Spinal cord (tissue), 10 donors: ENCODE data around the gene CFAP90. TPM values are rescaled to one million over a fixed set of nuclear protein-coding genes. Genes with fewer than 3 reads are reported as not detected.
A peak's percentile ranks its signal among the peaks of the same experiment; 100 is the strongest.

Source experiments
- DNase-seq, 6 donors: peaks; one replicate each; pipeline versions ENCODE4 v3.0.0 to v3.0.0-alpha.2; 2013 to 2015; ENCODE audit warnings: low spot score in 6 of 6, low read depth in 4 of 6
- H3K27ac ChIP-seq: one replicate; pipeline ENCODE4 v1.5.1; 2013; ENCODE audit warnings: low read depth, low read length, control low read depth
- H3K27me3 ChIP-seq: one replicate; pipeline ENCODE4 v1.6.1; 2013; ENCODE audit warnings: low read length; ENCODE audit not compliant: control insufficient read depth, insufficient read depth
- H3K36me3 ChIP-seq: one replicate; pipeline ENCODE4 v1.6.1; 2013; ENCODE audit warnings: low read length; ENCODE audit not compliant: control insufficient read depth, insufficient read depth
- H3K4me1 ChIP-seq: one replicate; pipeline ENCODE4 v1.6.1; 2013; ENCODE audit warnings: low read length; ENCODE audit not compliant: control insufficient read depth, insufficient read depth
- H3K4me3 ChIP-seq: one replicate; pipeline ENCODE4 v1.5.1; 2013; ENCODE audit warnings: low read depth, low read length, control low read depth
- H3K9me3 ChIP-seq: one replicate; pipeline ENCODE4 v1.6.1; 2013; ENCODE audit warnings: low read length; ENCODE audit not compliant: control insufficient read depth, insufficient read depth
- WGBS: methylation state at CpG from one replicate; pipeline ENCODE4 v1.1.5; 2013; ENCODE audit warnings: missing lambda C conversion rate; ENCODE audit not compliant: insufficient coverage; 5-methylcytosine and 5-hydroxymethylcytosine counted together
- polyA plus RNA-seq, 2 donors: library from polyadenylated mRNA; unstranded; fragments of 120-200 nt; gene quantifications; one replicate each; pipeline ENCODE4 v1.2.1, GENCODE V29; 2013; ENCODE audit not compliant: insufficient read length in 2 of 2
- total RNA-seq, 2 donors: library from RNA; depleted of rRNA in 1 of 2; stranded (reverse); fragments of 120-200 nt in 1 of 2; fragments of >200 nt in 1 of 2; gene quantifications; one replicate each; pipeline versions ENCODE4 v1.2.3 to v1.2.4, GENCODE V29; 2013 to 2014
- donor health status: healthy.

The CFAP90 gene
- total and polyA plus RNA-seq, 4 donors: 3.6 to 38.4 (median 22.8) TPM

DNA sequence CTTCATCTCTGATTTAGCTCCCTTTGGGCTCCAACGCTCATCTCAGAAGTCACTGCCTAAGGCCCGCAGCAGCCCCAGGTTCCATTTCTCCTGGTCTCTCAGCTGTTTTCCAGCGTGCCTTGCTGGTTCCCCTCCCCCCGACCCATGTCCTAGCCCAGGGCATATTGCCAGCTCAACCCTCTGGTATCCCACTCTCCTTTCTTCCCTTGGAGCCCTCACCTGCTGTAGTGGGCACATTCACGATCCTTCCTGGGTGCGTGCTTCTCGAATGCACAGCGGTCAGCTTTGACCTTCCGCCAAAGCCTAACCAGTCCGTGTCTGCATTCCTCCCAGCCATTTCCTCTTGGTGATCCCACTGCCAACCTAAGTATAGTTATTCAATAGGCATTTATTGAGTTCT, 36.1 kb downstream of the CFAP90 start:
- no peaks in the 10 kb centered on the region for H3K27me3 ChIP-seq
- WGBS: 92% methylated on average over 8 of the region's 10 CpGs
- no peak for DNase-seq
- H3K4me3 ChIP-seq: no peak overlapping the region
- peaks cover 14% of the 10 kb centered on the region for H3K4me1 ChIP-seq
- H3K27ac ChIP-seq: no peak overlapping the region
- H3K36me3 ChIP-seq: peaks cover 3% of the 10 kb centered on the region
- H3K9me3 ChIP-seq: no peaks in the 10 kb centered on the region

DNA sequence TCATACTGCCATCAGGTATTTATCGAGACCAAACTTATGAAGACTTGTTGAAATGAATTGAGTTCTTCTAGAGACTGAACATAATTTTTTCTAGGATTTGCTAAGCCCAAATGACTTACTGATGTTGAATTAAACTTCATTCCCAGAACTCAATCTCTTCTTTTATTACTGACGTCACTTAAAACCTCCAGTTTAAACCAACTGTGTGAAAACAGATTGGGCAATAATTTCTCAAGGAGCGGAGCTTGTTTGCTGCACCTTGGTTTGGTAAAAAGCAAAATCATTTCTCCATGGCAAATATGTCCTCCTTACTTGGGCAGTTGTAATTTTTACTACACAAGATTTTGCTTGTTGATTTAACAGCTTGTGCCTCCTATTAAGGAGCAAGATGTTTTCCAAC, 37.4 kb downstream of the CFAP90 start:
- Histone ChIP-seq H3K36me3 (no peaks in the 10 kb centered on the region), H3K4me3 (no peak overlapping the region), H3K9me3 (no peaks in the 10 kb centered on the region), H3K27ac (no peak overlapping the region), H3K4me1 (peaks cover 14% of the 10 kb centered on the region), H3K27me3 (no peaks in the 10 kb centered on the region)
- no CpG with 5 or more reads among the region's 3 CpGs for WGBS
- no peak for DNase-seq

DNA sequence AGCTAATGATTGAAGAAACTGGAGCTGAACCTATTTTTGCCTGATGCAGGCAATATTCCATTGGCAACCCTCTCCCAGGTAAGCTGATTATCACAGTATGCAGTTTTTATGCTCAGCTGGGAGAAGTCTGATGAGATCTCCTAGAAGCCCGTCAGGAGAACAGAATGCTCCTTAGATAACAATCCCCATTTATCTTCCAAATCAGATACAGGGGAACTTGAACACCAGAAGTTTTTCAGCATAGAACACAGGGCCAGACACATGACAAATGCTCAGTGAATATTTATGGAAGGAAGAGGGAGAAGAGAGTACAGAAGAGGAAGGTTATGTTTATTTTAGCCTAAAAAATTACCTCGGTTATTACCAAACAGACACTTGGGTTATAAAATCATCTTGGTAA, 37.9 kb downstream of the CFAP90 start:
- DNase-seq: no peak
- WGBS: no CpG with 5 or more reads among the region's 2 CpGs
- H3K27ac ChIP-seq: no peak overlapping the region
- H3K27me3 ChIP-seq: no peaks in the 10 kb centered on the region
- no peaks in the 10 kb centered on the region for H3K9me3 ChIP-seq
- H3K36me3 ChIP-seq: no peaks in the 10 kb centered on the region
- H3K4me3 ChIP-seq: no peak overlapping the region
- peaks cover 14% of the 10 kb centered on the region for H3K4me1 ChIP-seq

DNA sequence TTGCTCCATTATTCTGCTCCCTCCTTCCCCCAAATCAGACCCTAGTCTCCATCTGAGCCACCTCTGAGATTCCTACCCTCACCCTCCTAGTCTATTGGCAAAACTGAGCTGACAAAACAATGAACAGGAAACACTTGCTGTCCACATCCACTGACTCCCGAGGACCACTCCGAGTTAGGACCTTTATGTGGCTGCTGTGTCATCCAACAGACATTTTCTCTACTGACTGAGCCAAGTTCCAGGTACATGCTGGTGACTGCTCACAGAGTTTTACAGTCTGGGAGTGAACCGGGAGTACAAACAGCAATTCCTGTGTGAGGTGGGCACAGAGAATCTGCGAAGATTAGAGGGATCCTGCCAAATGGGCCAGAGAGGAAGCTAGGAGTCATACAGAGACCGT, 39.2 kb downstream of the CFAP90 start:
- 86% methylated on average over 2 of the region's 5 CpGs for WGBS
- Histone ChIP-seq H3K27ac (no peak overlapping the region), H3K4me1 (peaks cover 14% of the 10 kb centered on the region), H3K36me3 (peaks cover 9% of the 10 kb centered on the region), H3K27me3 (no peaks in the 10 kb centered on the region), H3K9me3 (no peaks in the 10 kb centered on the region), H3K4me3 (no peak overlapping the region)
- DNase-seq: no peak

DNA sequence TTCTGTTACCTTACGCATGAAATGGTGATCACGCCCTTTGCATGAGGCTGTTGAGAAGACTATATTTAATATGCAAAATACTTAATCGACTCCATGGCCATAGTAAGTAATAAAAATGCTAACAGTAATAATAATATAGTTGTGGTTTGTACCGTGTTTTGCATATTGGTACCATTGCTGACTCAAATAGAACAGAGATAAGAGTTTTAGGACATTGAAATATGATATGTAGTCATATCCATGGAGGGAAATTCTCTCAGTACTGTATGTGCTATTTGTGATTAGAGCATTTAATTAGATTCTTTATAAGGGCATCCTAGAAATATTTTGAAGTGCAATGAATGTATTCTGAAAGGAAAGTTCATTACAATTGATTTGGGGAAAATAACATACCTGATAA, 41.9 kb downstream of the CFAP90 start:
- H3K4me3 ChIP-seq: no peak overlapping the region
- no CpG with 5 or more reads among the region's 4 CpGs for WGBS
- H3K27me3 ChIP-seq: no peaks in the 10 kb centered on the region
- no peak for DNase-seq
- no peak overlapping the region for H3K27ac ChIP-seq
- H3K36me3 ChIP-seq: peaks cover 16% of the 10 kb centered on the region
- no peaks in the 10 kb centered on the region for H3K4me1 ChIP-seq
- no peaks in the 10 kb centered on the region for H3K9me3 ChIP-seq

DNA sequence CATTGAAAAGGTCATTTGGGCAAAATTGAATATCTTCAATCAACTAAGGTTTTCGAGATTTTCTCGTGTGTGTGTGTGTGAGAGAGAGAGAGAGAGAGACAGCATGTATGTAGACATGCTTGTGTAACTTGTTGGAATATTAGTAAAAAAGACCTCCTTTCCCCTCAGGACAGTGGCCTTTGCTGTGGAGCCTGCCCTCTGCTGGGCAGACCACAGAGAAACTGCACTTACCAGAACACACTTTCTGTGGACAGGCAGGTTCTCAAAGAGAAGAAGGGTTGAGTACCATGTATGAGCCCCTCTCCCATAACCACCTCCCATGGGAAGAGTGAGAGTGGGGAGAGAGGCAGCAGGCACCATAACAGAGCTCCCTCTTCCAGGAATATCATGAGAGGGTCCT, 45.6 kb downstream of the CFAP90 start:
- H3K27ac ChIP-seq: no peak overlapping the region
- WGBS: no CpG with 5 or more reads among the region's 2 CpGs

DNA sequence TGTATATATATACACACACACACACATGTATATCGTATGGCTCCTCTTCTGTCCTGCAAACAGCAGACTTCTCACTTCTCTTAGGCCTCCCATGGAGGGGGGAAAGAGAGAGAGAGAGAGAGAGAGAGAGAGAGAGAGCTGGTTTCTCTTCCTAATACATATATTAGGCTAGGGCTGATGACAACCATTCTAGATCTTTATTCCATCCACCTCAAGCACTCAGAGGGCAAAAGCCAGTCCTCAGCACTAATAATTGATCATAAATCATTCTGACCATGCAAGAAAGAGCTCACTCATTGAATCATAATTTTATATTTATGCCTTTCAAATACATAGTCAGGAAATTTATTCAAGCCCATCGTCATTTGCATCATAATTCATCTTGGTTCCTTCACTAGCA, 47.0 kb downstream of the CFAP90 start:
- peaks cover 6% of the 10 kb centered on the region for H3K4me1 ChIP-seq
- no peak overlapping the region for H3K4me3 ChIP-seq
- H3K9me3 ChIP-seq: no peaks in the 10 kb centered on the region
- no peak overlapping the region for H3K27ac ChIP-seq
- H3K36me3 ChIP-seq: peaks cover 23% of the 10 kb centered on the region
- no peaks in the 10 kb centered on the region for H3K27me3 ChIP-seq
- WGBS: no CpG with 5 or more reads among the region's 2 CpGs
- DNase-seq: no peak

More for the DNA sequence above, 45.6 kb downstream of the CFAP90 start:
- H3K9me3 ChIP-seq: no peaks in the 10 kb centered on the region
- H3K36me3 ChIP-seq: peaks cover 23% of the 10 kb centered on the region
- no peaks in the 10 kb centered on the region for H3K27me3 ChIP-seq
- H3K4me3 ChIP-seq: no peak overlapping the region
- H3K4me1 ChIP-seq: peaks cover 6% of the 10 kb centered on the region
- DNase-seq: no peak

DNA sequence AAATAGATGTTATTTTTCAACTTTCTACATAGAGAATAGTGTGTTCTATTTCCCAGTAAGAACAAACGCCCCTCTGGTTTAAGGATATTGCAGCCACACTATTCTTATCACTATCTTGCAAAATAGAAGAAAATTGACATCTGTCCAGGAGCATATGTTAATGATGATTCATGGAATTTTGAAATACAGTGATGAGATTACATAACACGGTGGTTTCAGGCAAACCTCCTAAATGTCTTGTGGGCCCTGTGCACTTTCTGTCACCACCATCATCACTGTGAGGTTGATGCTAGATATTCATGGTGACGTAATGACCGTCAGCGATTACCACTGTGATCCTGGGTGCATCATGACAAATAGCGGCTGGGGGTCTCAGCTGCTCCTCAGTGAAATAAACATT, 48.1 kb downstream of the CFAP90 start:
- Histone ChIP-seq H3K4me1 (peaks cover 6% of the 10 kb centered on the region), H3K9me3 (no peaks in the 10 kb centered on the region), H3K27me3 (no peaks in the 10 kb centered on the region), H3K36me3 (peaks cover 23% of the 10 kb centered on the region), H3K27ac (no peak overlapping the region), H3K4me3 (no peak overlapping the region)
- no peak for DNase-seq
- no CpG with 5 or more reads among the region's 6 CpGs for WGBS

DNA sequence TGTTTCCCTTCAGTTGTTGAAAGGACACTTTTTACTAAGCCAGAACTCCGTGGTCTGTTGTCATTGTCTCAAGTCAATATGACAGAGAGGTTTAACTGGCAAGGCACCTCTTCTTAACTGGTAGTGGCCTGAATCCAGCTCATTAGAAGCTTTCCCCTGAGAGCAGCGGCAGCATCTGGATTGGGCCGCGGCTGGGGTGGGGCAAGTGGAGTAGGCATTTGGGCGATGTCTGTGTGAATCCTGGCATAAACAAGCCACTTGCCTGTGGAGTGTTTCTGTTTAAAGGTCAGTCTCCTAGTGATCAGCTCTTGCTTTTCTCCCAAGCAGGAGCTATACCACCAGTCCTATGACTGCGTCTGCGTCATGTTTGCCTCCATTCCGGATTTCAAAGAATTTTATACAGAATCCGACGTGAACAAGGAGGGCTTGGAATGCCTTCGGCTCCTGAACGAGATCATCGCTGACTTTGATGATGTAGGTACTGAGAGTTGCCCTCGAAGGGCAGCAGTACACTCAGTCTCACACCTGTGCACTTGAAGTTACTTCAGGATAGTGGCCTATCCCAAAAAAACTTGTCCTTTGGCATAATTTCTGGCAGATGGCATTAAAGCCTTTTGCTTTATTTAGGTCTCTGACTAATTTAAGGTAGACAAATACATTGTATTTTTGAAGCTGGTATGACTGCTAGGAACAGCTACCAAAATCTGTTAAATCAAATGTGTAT, 48.9 kb downstream of the CFAP90 start:
- Histone ChIP-seq H3K4me1 (peaks cover 8% of the 10 kb centered on the region), H3K27ac (peak overlapping the region; percentile 67), H3K9me3 (no peaks in the 10 kb centered on the region), H3K4me3 (no peak overlapping the region), H3K27me3 (no peaks in the 10 kb centered on the region), H3K36me3 (peaks cover 15% of the 10 kb centered on the region)
- WGBS: 53% methylated on average over 11 of the region's 14 CpGs
- DNase-seq: peak in 2 of 6 donors; percentile 52 to 64

DNA sequence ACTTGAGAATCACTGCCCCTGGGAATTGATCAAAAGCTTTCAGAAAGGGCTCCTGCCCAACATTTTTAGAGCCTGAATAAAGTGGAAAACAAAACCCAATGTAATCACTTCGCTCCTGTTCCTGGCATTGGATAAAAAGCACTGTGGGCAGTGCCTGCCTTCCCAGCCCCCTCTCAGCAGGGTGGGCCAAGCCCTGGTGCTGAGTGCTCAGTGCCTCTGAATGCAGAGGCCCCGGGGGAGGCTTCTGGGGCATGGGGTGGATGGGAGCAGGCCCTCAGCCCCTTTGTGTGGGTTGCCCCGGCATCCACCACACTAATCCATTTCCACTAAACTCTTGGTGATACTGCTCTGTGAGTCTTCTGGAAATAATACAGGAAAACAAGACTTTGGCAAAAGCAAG, 55.6 kb downstream of the CFAP90 start:
- Histone ChIP-seq H3K4me1 (peaks cover 43% of the 10 kb centered on the region), H3K27ac (peak overlapping the region; percentile 87), H3K4me3 (no peak overlapping the region), H3K36me3 (peaks cover 7% of the 10 kb centered on the region), H3K9me3 (no peaks in the 10 kb centered on the region), H3K27me3 (no peaks in the 10 kb centered on the region)
- DNase-seq: peak in 4 of 6 donors; percentile 48 to 86 (median 66)
- WGBS: 33% methylated on average over 1 of the region's 3 CpGs
